ENCODE data around the gene PTK7.

DNA sequence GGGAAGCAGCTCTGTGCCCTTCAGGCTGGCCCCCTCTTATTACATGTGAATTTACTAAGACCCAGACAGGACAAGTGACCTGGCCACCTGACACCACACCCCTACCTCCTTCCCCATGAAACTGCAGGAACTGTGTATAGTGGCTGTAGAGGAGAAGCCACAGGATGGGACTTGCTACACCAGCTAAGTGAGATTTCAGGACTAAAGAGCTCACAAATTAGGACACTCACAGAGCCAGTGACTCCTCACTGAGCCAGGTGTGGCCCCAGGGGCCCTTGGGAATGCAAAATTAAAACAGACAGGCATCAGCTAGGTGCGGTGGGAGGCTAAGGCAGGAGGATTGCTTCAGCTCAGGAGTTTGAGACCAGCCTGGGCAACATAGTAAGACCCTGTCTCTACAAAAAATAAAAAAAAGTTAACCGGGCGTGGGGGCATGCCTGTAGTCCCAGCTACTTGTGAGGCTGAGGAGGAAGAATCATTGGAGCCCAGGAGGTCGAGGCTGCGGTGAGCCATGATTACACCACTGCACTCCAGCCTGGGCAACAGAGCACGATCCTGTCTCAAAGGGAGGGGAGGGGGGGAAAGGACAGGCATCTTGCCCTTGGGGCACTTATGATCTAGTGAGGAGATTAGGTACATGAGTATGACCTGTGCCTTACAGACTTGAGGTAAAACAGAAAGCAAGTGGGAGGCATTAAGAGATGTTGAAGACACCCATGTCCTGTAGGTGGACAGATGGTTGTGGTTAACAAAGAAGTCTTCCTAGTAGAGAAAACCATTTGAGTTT, 71.8 kb downstream of the PTK7 start:
- TF ChIP-seq, protein P1, sequence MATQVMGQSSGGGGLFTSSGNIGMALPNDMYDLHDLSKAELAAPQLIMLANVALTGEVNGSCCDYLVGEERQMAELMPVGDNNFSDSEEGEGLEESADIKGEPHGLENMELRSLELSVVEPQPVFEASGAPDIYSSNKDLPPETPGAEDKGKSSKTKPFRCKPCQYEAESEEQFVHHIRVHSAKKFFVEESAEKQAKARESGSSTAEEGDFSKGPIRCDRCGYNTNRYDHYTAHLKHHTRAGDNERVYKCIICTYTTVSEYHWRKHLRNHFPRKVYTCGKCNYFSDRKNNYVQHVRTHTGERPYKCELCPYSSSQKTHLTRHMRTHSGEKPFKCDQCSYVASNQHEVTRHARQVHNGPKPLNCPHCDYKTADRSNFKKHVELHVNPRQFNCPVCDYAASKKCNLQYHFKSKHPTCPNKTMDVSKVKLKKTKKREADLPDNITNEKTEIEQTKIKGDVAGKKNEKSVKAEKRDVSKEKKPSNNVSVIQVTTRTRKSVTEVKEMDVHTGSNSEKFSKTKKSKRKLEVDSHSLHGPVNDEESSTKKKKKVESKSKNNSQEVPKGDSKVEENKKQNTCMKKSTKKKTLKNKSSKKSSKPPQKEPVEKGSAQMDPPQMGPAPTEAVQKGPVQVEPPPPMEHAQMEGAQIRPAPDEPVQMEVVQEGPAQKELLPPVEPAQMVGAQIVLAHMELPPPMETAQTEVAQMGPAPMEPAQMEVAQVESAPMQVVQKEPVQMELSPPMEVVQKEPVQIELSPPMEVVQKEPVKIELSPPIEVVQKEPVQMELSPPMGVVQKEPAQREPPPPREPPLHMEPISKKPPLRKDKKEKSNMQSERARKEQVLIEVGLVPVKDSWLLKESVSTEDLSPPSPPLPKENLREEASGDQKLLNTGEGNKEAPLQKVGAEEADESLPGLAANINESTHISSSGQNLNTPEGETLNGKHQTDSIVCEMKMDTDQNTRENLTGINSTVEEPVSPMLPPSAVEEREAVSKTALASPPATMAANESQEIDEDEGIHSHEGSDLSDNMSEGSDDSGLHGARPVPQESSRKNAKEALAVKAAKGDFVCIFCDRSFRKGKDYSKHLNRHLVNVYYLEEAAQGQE (IDR thresholded peaks at IDR 0.05; ENCODE audit: insufficient read depth in 1 of 2, low read depth in 2 of 2, low read length in 2 of 2), result no peak
- TF ChIP-seq POLR2AphosphoS5 (IDR thresholded peaks at IDR 0.05; ENCODE audit: low read depth, low read length) (no peak), TAF1 (IDR thresholded peaks at IDR 0.05; ENCODE audit: borderline replicate concordance, insufficient read depth, low read length) (no peak), FOXP2 (optimal IDR thresholded peaks at IDR 0.05; ENCODE audit: borderline replicate concordance, extremely low read depth, extremely low read length, insufficient read depth) (no peak)

All from PFSK-1 (cell line).